ENCODE measurements around the gene VOPP1. TPM values are rescaled to one million over a fixed set of nuclear protein-coding genes. Genes with fewer than 3 reads are reported as not detected.
A peak's percentile ranks its signal among the peaks of the same experiment; 100 is the strongest.
"Not testable (repeated sequence)": the region's sequence is repeated elsewhere in the genome, so short reads cannot be mapped to it uniquely, and the experiment has no call there.

VOPP1 gene
- total RNA-seq, 1 donor from 2014 or later, result 53.7 TPM

DNA sequence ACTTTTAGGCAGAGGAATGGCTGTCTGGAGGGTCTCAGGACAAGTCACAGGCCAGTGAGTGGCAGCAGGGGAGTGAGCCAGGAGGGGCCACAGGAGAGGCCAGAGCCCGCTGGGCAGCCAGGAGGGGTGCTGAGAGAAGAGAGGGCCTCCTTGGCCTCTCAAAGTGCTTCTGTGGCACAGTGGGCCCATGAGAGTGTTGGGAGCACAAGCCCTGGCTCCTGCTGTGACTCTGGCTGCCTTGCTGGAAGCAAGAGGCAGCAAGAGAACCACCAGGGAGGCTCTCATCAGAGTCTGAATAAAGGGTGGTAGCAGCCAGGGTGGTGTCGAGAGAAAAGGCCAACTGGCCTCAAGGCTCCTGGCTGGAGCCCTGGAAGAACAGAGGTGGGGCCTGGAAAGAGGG, 91.1 kb downstream of the VOPP1 start:
- Mint-ChIP-seq H3K4me3 (ENCODE audit: low read depth) (no peak overlapping the region), H3K9me3 (no peaks in the 10 kb centered on the region), H3K27ac (no peak overlapping the region), H3K27me3 (ENCODE audit: low read depth) (no peaks in the 10 kb centered on the region), H3K4me1 (ENCODE audit: low read depth) (peaks cover 40% of the 10 kb centered on the region), H3K36me3 (ENCODE audit: low read depth) (peaks cover 30% of the 10 kb centered on the region)
- intact Hi-C loops (cut with micrococcal nuclease), result no loop called here
- DNase-seq (ENCODE audit: low spot score), result no peak

DNA sequence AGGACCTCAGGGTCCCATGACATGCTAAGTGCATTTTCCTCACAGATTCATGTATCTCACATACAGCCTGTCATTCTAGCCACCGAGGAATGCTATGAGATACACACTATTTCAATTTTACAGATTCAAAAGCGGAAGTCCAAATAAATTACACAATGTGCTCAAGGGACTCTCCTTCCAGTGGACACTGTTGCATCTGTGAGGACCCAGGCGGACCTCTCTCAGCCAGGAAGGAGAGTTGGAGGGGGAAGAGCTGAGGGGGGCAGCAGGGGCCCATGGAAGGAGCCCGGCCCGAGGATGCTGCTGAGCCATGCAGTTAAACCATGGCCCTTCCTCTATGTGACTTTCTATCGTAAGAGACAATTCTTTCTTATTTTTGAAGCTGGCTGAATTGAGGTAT, 93.6 kb downstream of the VOPP1 start:
- peak; percentile 1 for DNase-seq (ENCODE audit: low spot score)
- Mint-ChIP-seq H3K27me3 (ENCODE audit: low read depth) (no peaks in the 10 kb centered on the region), H3K4me3 (ENCODE audit: low read depth) (no peak overlapping the region), H3K9me3 (no peaks in the 10 kb centered on the region), H3K27ac (no peak overlapping the region), H3K36me3 (ENCODE audit: low read depth) (peaks cover 14% of the 10 kb centered on the region), H3K4me1 (ENCODE audit: low read depth) (peaks cover 55% of the 10 kb centered on the region)
- intact Hi-C loops (cut with micrococcal nuclease), result no loop called here

DNA sequence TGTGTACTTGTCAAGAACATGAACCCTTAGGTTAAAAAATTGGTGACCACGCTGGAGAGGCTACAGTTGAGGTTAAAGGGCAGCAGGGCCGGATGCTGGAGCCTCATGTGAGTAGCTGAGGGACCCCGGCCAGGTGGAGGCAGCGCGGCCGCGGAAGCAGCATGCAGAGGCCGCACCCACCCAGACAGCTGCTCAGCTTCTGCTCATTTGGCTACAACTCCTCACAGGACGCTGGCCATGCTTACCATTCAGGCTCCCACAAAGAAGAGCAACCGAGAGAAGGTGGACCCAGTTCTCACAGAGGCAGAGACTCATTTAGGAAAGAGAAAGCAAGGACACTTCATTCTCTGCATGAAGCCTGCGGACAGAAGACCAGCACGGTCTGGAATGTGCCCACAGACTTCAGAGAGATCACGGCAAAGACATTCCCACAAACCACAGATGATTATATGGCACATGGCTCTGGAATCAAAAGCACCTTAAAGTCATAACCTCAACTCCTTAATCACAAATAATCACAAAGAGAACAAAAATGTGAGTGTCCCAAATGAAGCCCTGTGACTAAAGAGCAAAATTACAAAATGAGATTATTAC, 94.4 kb downstream of the VOPP1 start:
- Mint-ChIP-seq H3K9me3 (no peaks in the 10 kb centered on the region), H3K27me3 (ENCODE audit: low read depth) (no peaks in the 10 kb centered on the region), H3K4me3 (ENCODE audit: low read depth) (no peak overlapping the region), H3K27ac (no peak overlapping the region), H3K36me3 (ENCODE audit: low read depth) (peaks cover 12% of the 10 kb centered on the region), H3K4me1 (ENCODE audit: low read depth) (peaks cover 50% of the 10 kb centered on the region)
- DNase-seq (ENCODE audit: low spot score), result peak; percentile 3
- intact Hi-C loops (cut with micrococcal nuclease), result no loop called here

DNA sequence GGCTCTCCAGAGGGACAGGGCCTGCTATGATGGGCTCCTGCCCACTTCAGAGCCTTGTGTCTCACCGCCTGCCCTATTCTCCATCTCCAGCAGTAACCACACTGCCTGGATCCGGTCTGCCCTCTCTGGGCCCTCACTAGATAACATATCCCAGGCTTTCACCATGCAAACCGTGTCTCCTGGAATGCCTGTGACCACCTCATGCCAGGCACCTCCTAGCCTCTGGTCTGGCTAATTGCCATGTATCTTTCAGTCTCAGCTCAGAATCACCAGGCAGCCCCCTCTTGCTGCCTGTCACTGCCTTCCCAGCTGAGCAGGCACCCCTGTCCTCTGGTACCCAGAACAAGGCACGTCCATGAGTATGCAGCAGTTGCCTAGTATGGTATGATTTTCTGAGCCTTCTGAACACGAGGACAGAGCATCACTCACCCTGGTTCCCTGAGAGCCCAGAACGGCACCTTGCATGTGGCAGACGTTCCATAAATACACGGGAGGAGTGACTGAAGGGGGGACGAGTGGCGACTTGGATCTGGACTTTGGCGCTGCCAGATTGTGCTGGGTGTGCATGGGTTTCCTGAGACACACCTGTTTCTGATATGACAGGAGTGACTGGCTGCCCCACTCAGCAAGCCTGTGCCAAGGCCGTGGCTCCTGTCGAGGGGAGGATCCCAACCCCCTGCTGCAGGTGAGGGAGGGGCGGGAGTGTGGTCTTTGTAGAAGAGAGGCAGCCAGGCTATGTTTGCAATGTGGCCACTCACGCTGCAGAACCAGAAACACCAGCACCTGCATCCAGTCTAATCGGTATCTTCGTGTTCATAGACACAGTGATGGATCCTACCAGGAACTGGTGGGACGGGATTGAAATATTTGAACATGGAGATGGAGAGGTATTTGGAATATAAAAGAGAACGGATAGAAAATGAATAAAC, 95.2 kb downstream of the VOPP1 start:
- no peak overlapping the region for H3K4me3 Mint-ChIP-seq (ENCODE audit: low read depth)
- no peaks in the 10 kb centered on the region for H3K9me3 Mint-ChIP-seq
- DNase-seq (ENCODE audit: low spot score), result peak; percentile 7
- H3K36me3 Mint-ChIP-seq (ENCODE audit: low read depth), result peaks cover 12% of the 10 kb centered on the region
- H3K4me1 Mint-ChIP-seq (ENCODE audit: low read depth), result peaks cover 49% of the 10 kb centered on the region
- no peaks in the 10 kb centered on the region for H3K27me3 Mint-ChIP-seq (ENCODE audit: low read depth)
- intact Hi-C loops (cut with micrococcal nuclease), result no loop called here
- no peak overlapping the region for H3K27ac Mint-ChIP-seq

DNA sequence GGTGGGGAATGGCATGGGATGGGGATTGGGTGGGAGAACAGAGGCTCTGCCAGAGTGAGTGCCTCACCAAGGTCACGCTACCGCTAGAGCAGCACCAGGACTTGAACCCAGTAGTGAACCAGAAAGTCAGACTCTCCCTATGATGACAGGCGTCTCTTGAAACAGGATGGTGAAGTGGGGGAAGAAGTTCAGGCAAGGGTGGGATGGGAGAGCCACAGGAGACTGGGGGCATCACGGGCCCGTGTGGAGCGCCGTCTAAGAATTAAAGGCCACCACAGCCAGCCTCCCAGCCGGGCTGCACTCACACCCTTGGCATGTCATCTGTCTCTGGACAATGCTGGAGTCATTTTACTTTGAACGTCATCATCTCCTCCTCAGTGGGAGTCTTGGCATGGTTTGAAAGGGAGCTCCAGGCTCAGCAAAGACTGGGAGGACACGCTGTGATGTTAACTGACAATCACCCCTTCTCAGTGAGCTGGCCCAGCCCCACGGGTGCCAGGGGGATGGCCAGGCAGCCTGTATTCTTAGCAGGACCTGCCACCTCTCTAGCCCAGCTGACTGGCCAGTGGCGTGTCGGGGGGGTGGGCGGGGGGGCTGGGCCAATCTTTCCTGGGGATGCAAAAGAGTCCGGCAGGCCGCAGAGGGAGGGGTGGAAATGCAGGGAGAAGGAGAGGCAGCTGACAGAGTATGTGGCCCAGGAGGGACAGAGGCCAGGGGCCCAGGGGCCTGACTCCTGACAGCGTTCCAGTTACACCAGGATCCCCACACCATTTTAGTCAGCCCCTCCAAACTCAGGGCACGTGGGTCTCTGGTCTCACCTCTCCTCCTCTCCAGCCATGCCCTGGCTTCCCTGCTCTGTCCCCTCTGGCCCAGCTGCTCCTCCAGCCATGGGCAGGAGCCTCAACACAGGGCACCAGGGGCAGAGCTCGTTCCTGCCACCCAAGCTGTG, 96.2 kb downstream of the VOPP1 start:
- Mint-ChIP-seq H3K4me1 (ENCODE audit: low read depth) (peaks cover 50% of the 10 kb centered on the region), H3K27ac (peak overlapping the region; percentile 24), H3K27me3 (ENCODE audit: low read depth) (no peaks in the 10 kb centered on the region), H3K36me3 (ENCODE audit: low read depth) (peaks cover 15% of the 10 kb centered on the region), H3K4me3 (ENCODE audit: low read depth) (peak overlapping the region; percentile 4), H3K9me3 (no peaks in the 10 kb centered on the region)
- DNase-seq (ENCODE audit: low spot score), result no peak
- intact Hi-C loops (cut with micrococcal nuclease), result no loop called here

DNA sequence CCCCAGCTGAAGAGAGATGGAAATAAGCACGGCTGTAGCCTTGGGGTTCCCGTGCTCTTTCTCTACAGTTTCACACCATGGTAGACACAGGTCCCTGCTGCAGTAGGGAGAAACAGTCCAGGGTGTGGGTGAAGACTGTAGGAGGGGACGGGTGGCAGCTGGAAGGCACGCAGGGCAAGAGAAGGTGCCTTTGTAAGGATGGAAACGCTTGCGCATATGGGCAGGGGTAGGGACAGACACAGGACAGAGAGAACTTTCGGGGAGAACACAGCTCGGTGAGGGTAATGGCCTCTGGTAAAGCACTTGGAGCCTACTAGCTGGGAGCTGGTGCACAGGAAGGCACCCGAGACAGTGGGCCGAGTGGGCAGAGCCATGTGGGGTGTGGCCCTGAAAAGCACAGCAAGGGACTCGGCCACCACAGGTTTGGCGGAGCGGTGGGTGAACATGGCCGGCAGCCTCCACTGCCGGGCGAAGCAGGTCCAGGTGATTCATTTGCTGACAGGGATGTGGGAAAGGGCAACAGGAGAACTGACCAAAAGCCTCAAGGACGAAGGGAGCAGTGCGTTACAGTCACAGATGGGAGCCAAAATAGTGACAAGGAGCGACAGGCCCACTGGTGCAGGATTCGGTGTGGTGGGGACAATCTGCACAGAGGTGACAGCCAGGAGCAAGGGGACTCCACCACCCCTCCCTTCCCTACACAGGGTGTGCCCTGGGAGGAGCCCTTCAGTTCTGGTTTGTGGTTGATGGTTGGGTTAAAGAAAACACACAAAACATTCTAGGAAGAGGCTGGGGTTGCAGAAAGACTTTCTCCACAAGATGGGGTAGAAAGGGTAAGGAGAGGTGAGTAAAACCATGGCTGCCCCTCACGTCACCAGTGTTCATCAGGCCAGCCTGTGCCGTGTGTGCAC, 97.1 kb downstream of the VOPP1 start:
- Mint-ChIP-seq H3K27ac (peak overlapping the region; percentile 24), H3K4me3 (ENCODE audit: low read depth) (peak overlapping the region; percentile 23), H3K4me1 (ENCODE audit: low read depth) (peaks cover 51% of the 10 kb centered on the region), H3K9me3 (no peaks in the 10 kb centered on the region), H3K36me3 (ENCODE audit: low read depth) (peaks cover 14% of the 10 kb centered on the region), H3K27me3 (ENCODE audit: low read depth) (no peaks in the 10 kb centered on the region)
- peak; percentile 44 for DNase-seq (ENCODE audit: low spot score)
- intact Hi-C loops (cut with micrococcal nuclease), result no loop called here

DNA sequence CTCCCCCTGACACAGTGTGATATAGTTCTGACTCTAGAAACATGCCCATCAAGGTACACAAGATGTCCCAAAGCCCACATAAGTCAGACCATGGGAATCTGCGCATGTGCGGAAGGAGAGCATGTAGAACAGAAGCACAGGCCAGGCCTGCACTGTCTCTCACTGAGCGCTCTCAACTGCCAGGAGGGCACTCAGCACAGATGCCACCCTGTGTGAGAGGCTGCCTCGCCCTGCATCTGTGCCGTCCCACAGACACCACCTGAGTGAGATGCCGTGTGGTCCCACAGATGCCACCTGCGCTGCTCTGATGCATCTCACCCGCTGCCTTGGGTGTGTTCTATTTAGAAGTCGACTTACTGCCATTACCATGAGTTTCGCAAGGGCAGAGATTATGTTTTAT, 98.4 kb downstream of the VOPP1 start:
- intact Hi-C loops (cut with micrococcal nuclease), result no loop called here
- Mint-ChIP-seq H3K4me3 (ENCODE audit: low read depth) (no peak overlapping the region), H3K4me1 (ENCODE audit: low read depth) (peaks cover 61% of the 10 kb centered on the region), H3K27ac (no peak overlapping the region), H3K27me3 (ENCODE audit: low read depth) (no peaks in the 10 kb centered on the region), H3K9me3 (no peaks in the 10 kb centered on the region), H3K36me3 (ENCODE audit: low read depth) (peaks cover 16% of the 10 kb centered on the region)
- DNase-seq (ENCODE audit: low spot score), result peak; percentile 6

DNA sequence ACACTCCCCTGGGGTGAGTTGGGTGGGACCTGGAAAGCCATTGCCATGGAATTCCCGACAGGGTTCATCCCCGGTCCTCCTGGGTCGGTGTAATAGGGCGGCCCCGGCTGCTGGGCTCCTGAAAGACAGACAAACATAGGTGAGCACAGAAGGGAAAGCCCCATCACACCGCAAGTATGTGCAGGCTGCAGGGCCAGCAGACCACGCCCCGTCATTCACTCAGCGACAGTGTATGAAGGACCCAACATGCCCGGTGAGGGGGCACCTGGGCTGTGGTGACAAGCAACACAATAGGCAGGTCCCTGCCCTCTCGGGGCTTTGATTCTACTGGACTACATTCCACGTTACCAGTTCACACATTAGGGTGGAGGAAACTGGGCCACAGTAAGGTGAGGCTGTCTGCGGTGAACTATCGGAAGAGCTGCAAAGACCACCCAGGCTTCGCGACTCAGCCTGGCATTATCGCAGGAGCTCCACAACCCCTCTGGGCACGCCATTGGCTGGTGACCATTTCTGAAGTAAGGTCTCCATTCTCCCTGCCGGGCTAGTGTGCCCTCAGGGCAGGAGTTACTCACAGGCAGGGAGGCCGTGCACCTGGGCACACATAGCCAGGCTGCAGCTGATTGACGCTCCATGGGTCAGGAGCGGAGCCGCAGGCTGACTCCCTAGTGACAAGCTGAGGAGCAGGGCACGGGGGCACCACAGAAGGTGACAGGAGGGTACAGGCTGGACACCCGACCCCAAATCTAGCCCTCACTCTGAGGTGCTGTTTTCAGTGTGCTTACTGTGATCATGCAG, 99.2 kb downstream of the VOPP1 start:
- Mint-ChIP-seq H3K36me3 (ENCODE audit: low read depth) (peaks cover 22% of the 10 kb centered on the region), H3K27me3 (ENCODE audit: low read depth) (no peaks in the 10 kb centered on the region), H3K4me1 (ENCODE audit: low read depth) (peaks cover 62% of the 10 kb centered on the region), H3K4me3 (ENCODE audit: low read depth) (no peak overlapping the region), H3K9me3 (no peaks in the 10 kb centered on the region), H3K27ac (no peak overlapping the region)
- peak; percentile 4 for DNase-seq (ENCODE audit: low spot score)
- intact Hi-C loops (cut with micrococcal nuclease), result no loop called here

DNA sequence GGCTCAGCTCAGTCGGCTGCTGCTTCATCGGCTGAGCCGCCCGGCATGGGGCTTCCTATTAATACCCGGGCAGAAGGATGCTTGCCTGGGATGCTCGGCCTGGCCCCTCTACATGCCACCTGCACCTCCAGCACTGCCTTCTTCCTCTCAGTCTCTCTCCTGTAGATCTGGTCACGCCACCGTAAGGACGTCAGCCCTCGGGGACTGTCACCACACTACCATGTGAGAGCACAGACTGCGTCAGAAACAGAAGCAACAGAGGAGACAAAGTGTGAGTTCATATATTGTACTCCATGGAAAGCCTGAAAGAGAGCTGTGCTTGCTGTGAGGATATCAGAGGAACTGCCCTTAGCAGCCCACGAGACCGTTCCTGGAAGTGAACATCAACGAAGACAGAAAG, 99.9 kb downstream of the VOPP1 start:
- DNase-seq (ENCODE audit: low spot score); H3K27me3 Mint-ChIP-seq (ENCODE audit: low read depth); H3K27ac Mint-ChIP-seq; H3K4me3 Mint-ChIP-seq (ENCODE audit: low read depth); intact Hi-C loops (cut with micrococcal nuclease); H3K9me3 Mint-ChIP-seq: not testable (repeated sequence)
- Mint-ChIP-seq H3K4me1 (ENCODE audit: low read depth) (peaks cover 58% of the 10 kb centered on the region), H3K36me3 (ENCODE audit: low read depth) (peaks cover 29% of the 10 kb centered on the region)

DNA sequence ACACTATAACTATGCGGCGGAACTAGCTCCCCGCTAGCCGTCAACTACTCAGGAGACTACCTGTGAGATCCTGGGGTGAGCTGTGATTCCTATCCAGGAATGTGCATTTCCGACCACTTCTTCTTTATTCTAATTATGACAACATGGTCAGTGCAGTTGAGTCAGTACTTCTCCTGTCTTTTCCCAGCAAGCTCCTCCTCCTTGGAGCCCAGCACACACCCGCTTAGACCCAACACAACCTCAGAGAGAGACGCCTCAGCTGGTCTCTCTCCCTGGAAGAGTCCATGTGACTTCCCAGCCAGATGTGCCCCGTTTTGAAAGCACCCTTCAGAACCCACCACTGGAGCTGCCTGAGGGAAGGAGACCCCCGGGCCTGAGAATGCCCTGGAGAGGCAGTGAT, 100.7 kb downstream of the VOPP1 start:
- DNase-seq (ENCODE audit: low spot score); H3K27me3 Mint-ChIP-seq (ENCODE audit: low read depth); H3K27ac Mint-ChIP-seq; H3K9me3 Mint-ChIP-seq; H3K4me3 Mint-ChIP-seq (ENCODE audit: low read depth); intact Hi-C loops (cut with micrococcal nuclease): not testable (repeated sequence)
- Mint-ChIP-seq H3K36me3 (ENCODE audit: low read depth) (peaks cover 33% of the 10 kb centered on the region), H3K4me1 (ENCODE audit: low read depth) (peaks cover 52% of the 10 kb centered on the region)

DNA sequence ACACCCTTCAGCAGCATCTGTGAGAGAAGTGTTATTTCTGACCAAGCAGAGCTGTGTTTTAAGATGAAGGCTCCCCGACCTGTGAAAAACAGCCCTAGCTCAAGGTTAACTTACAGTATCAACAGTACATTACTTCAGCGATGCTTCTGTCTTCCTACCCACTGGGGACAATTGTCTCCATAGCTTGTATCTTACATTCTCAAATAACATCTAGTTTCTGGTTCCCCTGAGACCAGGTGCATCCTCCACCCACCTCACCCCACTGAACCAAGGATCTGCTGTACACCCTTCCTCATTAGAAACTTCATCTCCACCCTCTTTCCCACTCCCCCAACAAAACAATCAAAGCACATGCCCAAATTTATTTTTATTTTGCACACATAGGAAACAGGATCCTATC, 102.0 kb downstream of the VOPP1 start:
- intact Hi-C loops (cut with micrococcal nuclease), result no loop called here
- no peaks in the 10 kb centered on the region for H3K9me3 Mint-ChIP-seq
- H3K36me3 Mint-ChIP-seq (ENCODE audit: low read depth), result peaks cover 42% of the 10 kb centered on the region
- no peak overlapping the region for H3K27ac Mint-ChIP-seq
- no peak overlapping the region for H3K4me3 Mint-ChIP-seq (ENCODE audit: low read depth)
- no peaks in the 10 kb centered on the region for H3K27me3 Mint-ChIP-seq (ENCODE audit: low read depth)
- no peak for DNase-seq (ENCODE audit: low spot score)
- peaks cover 41% of the 10 kb centered on the region for H3K4me1 Mint-ChIP-seq (ENCODE audit: low read depth)

Data from activated T-helper 2 cell treated with anti-CD3 and anti-CD28 coated beads, Interferon-gamma antibody, Interleukin-2, Interleukin-4, amounts not matched to agents 10 μg/mL and 5 μg/mL and 100 μg/mL, durations not matched to agents 14 hours and 24 hours and 36 hours (primary cell).